IMR-90 (cell line): ENCODE data around the gene CCDC177. TPM values are rescaled to one million over a fixed set of nuclear protein-coding genes. Genes with fewer than 3 reads are reported as not detected.

ENCODE experiments used
- ATAC-seq: fragments of 200-7000 bp; cut with Tn5 transposase; 2 replicates; pipeline ENCODE4 v1.9.1; 2020; ENCODE audit warnings: low read depth, mild to moderate bottlenecking, moderate library complexity
- BruUV-seq: library from RNA; stranded (reverse); fragments of 400-500 nt; replicated peaks from 2 replicates; lab custom pipeline; 2021; lab: Mats Ljungman, UMichigan
- CTCF ChIA-PET: fragments of 300-600 bp; formaldehyde crosslinking; extraction: SDS; loops from one replicate; lab custom pipeline; 2021; ENCODE audit warnings: antibody characterized with exemption; lab: Yijun Ruan, JAX
- POLR2A ChIA-PET: fragments of 300-600 bp; sonication (Branson Sonifier 250); formaldehyde crosslinking; loops from one replicate; lab custom pipeline; 2022; ENCODE audit warnings: antibody characterized with exemption; ENCODE audit not compliant: unreplicated experiment; lab: Charles Lee
- DNase-seq: peaks from one replicate; pipeline ENCODE4 v3.0.0; 2013
- H2AFZ ChIP-seq: replicated peaks from 2 replicates; pipeline ENCODE3; 2013; ENCODE audit warnings: low read length, mild to moderate bottlenecking; ENCODE audit not compliant: poor library complexity
- H2AK5ac ChIP-seq: 2 replicates; pipeline ENCODE4 v1.6.1; 2013; ENCODE audit warnings: low read depth, low read length, inconsistent platforms
- H2AK9ac ChIP-seq: replicated peaks from 2 replicates; pipeline ENCODE3; 2013; ENCODE audit warnings: mild to moderate bottlenecking, low read depth, low read length, moderate library complexity; ENCODE audit not compliant: poor library complexity
- H2BK120ac ChIP-seq: 2 replicates; pipeline ENCODE4 v1.6.1; 2013; ENCODE audit warnings: low read depth, low read length, inconsistent platforms
- H2BK15ac ChIP-seq: 3 replicates; pipeline ENCODE4 v1.6.1; 2013; ENCODE audit warnings: low read depth, low read length, inconsistent platforms
- H2BK20ac ChIP-seq: 2 replicates; pipeline ENCODE4 v1.6.1; 2013; ENCODE audit warnings: low read depth, mild to moderate bottlenecking, inconsistent platforms, low read length, moderate library complexity
- H2BK5ac ChIP-seq: 2 replicates; pipeline ENCODE4 v1.6.1; 2013; ENCODE audit warnings: mild to moderate bottlenecking, low read depth, low read length, inconsistent platforms; ENCODE audit not compliant: poor library complexity, severe bottlenecking
- H3K14ac ChIP-seq: replicated peaks from 2 replicates; pipeline ENCODE4 v1.6.1; 2013; ENCODE audit warnings: low read depth, low read length, inconsistent platforms
- H3K18ac ChIP-seq: 2 replicates; pipeline ENCODE4 v1.6.1; 2013; ENCODE audit warnings: low read depth, low read length, control low read depth
- H3K23ac ChIP-seq: 2 replicates; pipeline ENCODE4 v1.6.1; 2013; ENCODE audit warnings: low read depth, low read length, inconsistent platforms
- H3K27ac ChIP-seq: 2 replicates; pipeline ENCODE4 v1.5.1; 2013; ENCODE audit warnings: mild to moderate bottlenecking, control low read depth, low read length; ENCODE audit not compliant: insufficient read depth
- H3K27me3 ChIP-seq: 2 replicates; pipeline ENCODE4 v1.6.1; 2013; ENCODE audit warnings: low read length; ENCODE audit not compliant: control insufficient read depth, insufficient read depth
- H3K36me3 ChIP-seq: 2 replicates; pipeline ENCODE4 v1.6.1; 2013; ENCODE audit warnings: low read length, mixed read lengths; ENCODE audit not compliant: control insufficient read depth, insufficient read depth
- H3K4ac ChIP-seq: 2 replicates; pipeline ENCODE4 v1.6.1; 2013; ENCODE audit warnings: low read depth, low read length, inconsistent platforms
- H3K4me1 ChIP-seq: 2 replicates; pipeline ENCODE4 v1.6.1; 2013; ENCODE audit warnings: low read length, mixed read lengths; ENCODE audit not compliant: control insufficient read depth, insufficient read depth
- H3K4me2 ChIP-seq: 2 replicates; pipeline ENCODE4 v1.6.1; 2013; ENCODE audit warnings: low read depth, mild to moderate bottlenecking, control low read depth, low read length, moderate library complexity
- H3K4me3 ChIP-seq: 2 replicates; pipeline ENCODE4 v1.5.1; 2013; ENCODE audit warnings: low read depth, mild to moderate bottlenecking, control low read depth, low read length, moderate library complexity; ENCODE audit not compliant: insufficient read depth
- H3K56ac ChIP-seq: 2 replicates; pipeline ENCODE4 v1.6.1; 2013; ENCODE audit warnings: low read length, inconsistent platforms; ENCODE audit not compliant: insufficient read depth; ENCODE audit errors: extremely low read depth
- H3K79me1 ChIP-seq, 2 experiments: 2 replicates each; pipeline ENCODE4 v1.6.1; 2013; ENCODE audit warnings: low read length in 2 of 2, inconsistent platforms in 1 of 2, low read depth in 1 of 2
- H3K9ac ChIP-seq: 2 replicates; pipeline ENCODE4 v1.6.1; 2013; ENCODE audit warnings: low read depth, low read length, control low read depth
- H3K9me1 ChIP-seq: 2 replicates; pipeline ENCODE4 v1.6.1; 2013; ENCODE audit warnings: low read length, inconsistent platforms; ENCODE audit not compliant: insufficient read depth
- H3K9me3 ChIP-seq: 2 replicates; pipeline ENCODE4 v1.6.1; 2013; ENCODE audit warnings: low read length; ENCODE audit not compliant: control insufficient read depth, insufficient read depth
- H4K20me1 ChIP-seq: 2 replicates; pipeline ENCODE4 v1.6.1; 2013; ENCODE audit warnings: low read length, inconsistent platforms; ENCODE audit not compliant: insufficient read depth
- H4K5ac ChIP-seq: 2 replicates; pipeline ENCODE4 v1.6.1; 2013; ENCODE audit warnings: mild to moderate bottlenecking, low read depth, low read length, control low read depth
- H4K8ac ChIP-seq, 2 experiments: 2 replicates each; pipeline ENCODE4 v1.6.1; 2013; ENCODE audit warnings: low read depth in 2 of 2, low read length in 2 of 2, control low read depth in 1 of 2, inconsistent platforms in 1 of 2
- H4K91ac ChIP-seq: 2 replicates; pipeline ENCODE4 v1.6.1; 2013; ENCODE audit warnings: low read depth, low read length, inconsistent platforms; ENCODE audit not compliant: insufficient read depth
- BHLHE40 ChIP-seq: fragments of 150-350 bp; IDR thresholded peaks from 2 replicates; pipeline ENCODE4 v1.6.1; 2016; ENCODE audit warnings: mild to moderate bottlenecking, low read depth, low read length
- CEBPB ChIP-seq: IDR thresholded peaks from 2 replicates; pipeline ENCODE4 v1.6.1; 2012; ENCODE audit warnings: low read depth, low read length, improper control_type of control experiment
- CHD1 ChIP-seq: IDR thresholded peaks from 2 replicates; pipeline ENCODE4 v1.6.1; 2012; ENCODE audit warnings: low read depth, low read length, improper control_type of control experiment
- CTCF ChIP-seq: conservative IDR thresholded peaks from 2 replicates; pipeline ENCODE4 v1.5.1; 2012; ENCODE audit warnings: mild to moderate bottlenecking, low read depth, low read length, improper control_type of control experiment
- FOS ChIP-seq: fragments of 150-350 bp; IDR thresholded peaks from 2 replicates; pipeline ENCODE4 v1.6.1; 2016; ENCODE audit warnings: low read depth, low read length
- MAFK ChIP-seq: IDR thresholded peaks from 2 replicates; pipeline ENCODE4 v1.6.1; 2012; ENCODE audit warnings: low read depth, low read length, improper control_type of control experiment
- MAZ ChIP-seq: IDR thresholded peaks from 2 replicates; pipeline ENCODE4 v1.6.1; 2012; ENCODE audit warnings: low read depth, mild to moderate bottlenecking, low read length, improper control_type of control experiment, moderate library complexity, borderline replicate concordance
- MXI1 ChIP-seq: IDR thresholded peaks from 2 replicates; pipeline ENCODE4 v1.6.1; 2012; ENCODE audit warnings: low read depth, mild to moderate bottlenecking, low read length, moderate library complexity, borderline replicate concordance
- NFE2L2 ChIP-seq: fragments of 150-350 bp; IDR thresholded peaks from 2 replicates; pipeline ENCODE4 v1.6.1; 2016; ENCODE audit warnings: low read depth, mild to moderate bottlenecking, low read length
- RAD21 ChIP-seq: IDR thresholded peaks from 2 replicates; pipeline ENCODE4 v1.6.1; 2012; ENCODE audit warnings: low read length, improper control_type of control experiment
- RCOR1 ChIP-seq: IDR thresholded peaks from 2 replicates; pipeline ENCODE4 v1.6.1; 2012; ENCODE audit warnings: mild to moderate bottlenecking, low read length, improper control_type of control experiment; ENCODE audit not compliant: insufficient replicate concordance
- RFX5 ChIP-seq: IDR thresholded peaks from 2 replicates; pipeline ENCODE4 v1.8.0; 2012; ENCODE audit warnings: low read depth, mild to moderate bottlenecking, low read length, moderate library complexity
- SMC3 ChIP-seq: fragments of 150-350 bp; IDR thresholded peaks from 2 replicates; pipeline ENCODE4 v1.6.1; 2016; ENCODE audit warnings: low read depth, mild to moderate bottlenecking, antibody characterized with exemption, low read length, moderate library complexity
- WGBS, 2 experiments: methylation state at CpG; one replicate each; pipeline versions ENCODE4 v1.1.5 to v1.1.7; 2013; ENCODE audit warnings: missing lambda C conversion rate in 2 of 2; ENCODE audit not compliant: insufficient read length in 1 of 2; ENCODE audit errors: extremely low coverage in 2 of 2; 5-methylcytosine and 5-hydroxymethylcytosine counted together
- dilution Hi-C: fragments of 300-500 bp; cut with HindIII; formaldehyde crosslinking; loops from one replicate; pipeline ENCODE4 v1.14.3; 2018; ENCODE audit warnings: low sequenced_read_pairs; ENCODE audit not compliant: unreplicated experiment
- in situ Hi-C: fragments of 300-500 bp; cut with MboI; formaldehyde crosslinking; loops from 3 replicates; pipeline ENCODE4 v1.14.3; 2019; ENCODE audit warnings: low sequenced_read_pairs, inconsistent platforms, mixed read lengths
- intact Hi-C: fragments of 100-400 bp; cut with micrococcal nuclease; formaldehyde crosslinking; loops from 2 replicates; pipeline ENCODE4 v1.10.0; 2022
- polyA plus RNA-seq, 3 experiments: library from polyadenylated mRNA; depleted of rRNA; stranded (reverse); fragments of >200 nt; gene quantifications; 2 replicates each; pipeline ENCODE4 v1.2.3, GENCODE V29; 2012; ENCODE audit warnings: low replicate concordance in 1 of 3
- total RNA-seq: library from RNA; depleted of rRNA; stranded (reverse); fragments of >200 nt; gene quantifications from 2 replicates; pipeline ENCODE4 v1.2.3, GENCODE V29; 2012
- TF ChIP-seq, protein P1 (sequence below): fragments of 150-350 bp; IDR thresholded peaks from 2 replicates; pipeline ENCODE4 v1.6.1; 2016; ENCODE audit warnings: low read depth, mild to moderate bottlenecking, low read length, moderate library complexity, borderline replicate concordance

Gene CCDC177
- total and polyA plus RNA-seq, 2 of the 4 experiments (the other 2 are of a cell fraction) = not detected

- BruUV-seq = no TSS peak
- H2AFZ ChIP-seq = peak overlapping the region; percentile 34
- H3K9ac ChIP-seq = no peak overlapping the region
- no peaks in the 10 kb centered on the region for H3K9me3 ChIP-seq
- H3K4me3 ChIP-seq = no peak overlapping the region
- no peaks in the 10 kb centered on the region for H3K4me1 ChIP-seq
- no peak overlapping the region for H4K91ac ChIP-seq
- no peak overlapping the region for H2BK5ac ChIP-seq
- CTCF ChIA-PET = interaction anchor here (0.9 to 2.3 kb wide), 6 partner anchors 10 to 151 kb away, joined by 3 to 8 read pairs (median 4); no protein-coding TSS in a partner anchor
- H3K4ac ChIP-seq = 0 out of 2 replicates have a peak overlapping the region, but pooled peaks have one; percentile 27
- 0% methylated on average over 2 of the region's 7 CpGs; no CpG with 5 or more reads in 1 of the 2 experiments for WGBS, 2 experiments
- in situ Hi-C loops = loop anchor here (5.0 to 25.0 kb wide), 2 partner anchors 147 to 432 kb away; no protein-coding TSS in a partner anchor
- H3K27ac ChIP-seq = no peak overlapping the region
- H2AK5ac ChIP-seq = 0 out of 2 replicates have a peak overlapping the region, but pooled peaks have one; percentile 15
- H3K14ac ChIP-seq = no peak overlapping the region; the same call in 1 of the 2 replicates
- no peak overlapping the region for H3K56ac ChIP-seq
- no peaks in the 10 kb centered on the region for H3K36me3 ChIP-seq
- DNase-seq (peak; percentile 96), ATAC-seq (peak; percentile 87)
- no peak overlapping the region for H4K8ac ChIP-seq
- H3K23ac ChIP-seq = no peak overlapping the region
- no peak overlapping the region for H2BK120ac ChIP-seq
- H2BK15ac ChIP-seq = no peak overlapping the region
- intact Hi-C loops = no loop called here
- H3K9me1 ChIP-seq = 0 out of 2 replicates have a peak, but pooled peaks cover 6% of the 10 kb centered on the region
- H4K5ac ChIP-seq = no peak overlapping the region; the same call in 1 of the 2 replicates
- no peaks in the 10 kb centered on the region for H4K20me1 ChIP-seq
- no peak overlapping the region; the same call in 1 of the 2 replicates for H3K18ac ChIP-seq
- no peak overlapping the region for H3K4me2 ChIP-seq
- POLR2A ChIA-PET = no interaction called here
- dilution Hi-C loops = no loop called here
- peak overlapping the region; percentile 45 for H2AK9ac ChIP-seq
- no peak overlapping the region for H2BK20ac ChIP-seq
- H3K79me1 ChIP-seq = no peaks in the 10 kb centered on the region
- peaks cover 18% of the 10 kb centered on the region for H3K27me3 ChIP-seq
- peak; percentile 76 for TF ChIP-seq CTCF
- TF ChIP-seq BHLHE40 = no peak; the same call in 1 of the 2 replicates
- TF ChIP-seq RFX5 = no peak
- TF ChIP-seq MAFK = peak; percentile 32; the same call in 1 of the 2 replicates
- TF ChIP-seq FOS = peak; percentile 95
- no peak for TF ChIP-seq MXI1
- TF ChIP-seq CHD1 = no peak
- peak; percentile 64; the same call in 1 of the 2 replicates for TF ChIP-seq MAZ
- TF ChIP-seq CEBPB = peak; percentile 99
- peak; percentile 58 for TF ChIP-seq RAD21
- no peak for TF ChIP-seq NFE2L2
- peak; percentile 49 for TF ChIP-seq SMC3
- TF ChIP-seq, protein P1, sequence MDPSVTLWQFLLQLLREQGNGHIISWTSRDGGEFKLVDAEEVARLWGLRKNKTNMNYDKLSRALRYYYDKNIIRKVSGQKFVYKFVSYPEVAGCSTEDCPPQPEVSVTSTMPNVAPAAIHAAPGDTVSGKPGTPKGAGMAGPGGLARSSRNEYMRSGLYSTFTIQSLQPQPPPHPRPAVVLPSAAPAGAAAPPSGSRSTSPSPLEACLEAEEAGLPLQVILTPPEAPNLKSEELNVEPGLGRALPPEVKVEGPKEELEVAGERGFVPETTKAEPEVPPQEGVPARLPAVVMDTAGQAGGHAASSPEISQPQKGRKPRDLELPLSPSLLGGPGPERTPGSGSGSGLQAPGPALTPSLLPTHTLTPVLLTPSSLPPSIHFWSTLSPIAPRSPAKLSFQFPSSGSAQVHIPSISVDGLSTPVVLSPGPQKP = no peak
- no peak for TF ChIP-seq RCOR1
These were observed 5.4 kb upstream of the CCDC177 start for GRCh38 chr14:69580009-69580577.
